Body of pancreas (tissue), 4 donors: ENCODE results near the gene SYP. TPM values are rescaled to one million over a fixed set of nuclear protein-coding genes. Genes with fewer than 3 reads are reported as not detected.
"Not testable (repeated sequence)": the region's sequence is repeated elsewhere in the genome, so short reads cannot be mapped to it uniquely, and the experiment has no call there.

Source experiments
- ATAC-seq: fragments of 150-250 bp; one replicate; pipeline ENCODE4 v1.9.1; 2016
- DNase-seq, 4 donors: peaks; one replicate each; pipeline ENCODE4 v3.0.0-alpha.2; 2019
- H3K27ac ChIP-seq, 4 donors: fragments of 200-600 bp; sonication (generic); 1 replicate in 3 of 4; 2 replicates in 1 of 4; pipeline versions ENCODE4 v1.5.1 to v1.6.1; 2016 to 2019; ENCODE audit warnings: mild to moderate bottlenecking in 1 of 4, mixed read lengths in 1 of 4, moderate library complexity in 1 of 4
- H3K27me3 ChIP-seq, 2 donors: fragments of 200-600 bp; sonication (generic); one replicate each; pipeline ENCODE4 v1.6.0; 2016; ENCODE audit warnings: mild to moderate bottlenecking in 1 of 2
- H3K36me3 ChIP-seq, 2 donors: fragments of 200-600 bp; sonication (generic); replicated peaks in 1 of 2; 2 replicates each; pipeline ENCODE4 v1.5.1; 2016; ENCODE audit warnings: low read depth in 2 of 2; ENCODE audit not compliant: insufficient read depth in 1 of 2
- H3K4me1 ChIP-seq: fragments of 200-600 bp; sonication (generic); one replicate; pipeline ENCODE4 v1.6.0; 2016
- H3K4me3 ChIP-seq, 2 donors: fragments of 200-600 bp; sonication (generic); 1 replicate in 1 of 2; 2 replicates in 1 of 2; pipeline ENCODE4 v1.5.1; 2016 to 2019
- H3K9me3 ChIP-seq, 3 donors: fragments of 200-600 bp; sonication (generic); 1 replicate in 2 of 3; 2 replicates in 1 of 3; pipeline ENCODE4 v1.5.1; 2016
- POLR2A ChIP-seq, 3 donors: fragments of 450-650 bp; IDR thresholded peaks; one replicate each; pipeline ENCODE4 v1.6.1; 2016; ENCODE audit warnings: antibody characterized with exemption in 3 of 3, mild to moderate bottlenecking in 2 of 3
- WGBS, 2 donors: methylation state at CpG; one replicate each; pipeline ENCODE4 v1.1.5; 2017; 5-methylcytosine and 5-hydroxymethylcytosine counted together
- intact Hi-C: fragments of 100-400 bp; cut with DNase I; formaldehyde crosslinking; loops from one replicate; pipeline ENCODE4 v1.15.1; 2023
- total RNA-seq, 2 donors: library from RNA; depleted of rRNA; stranded (reverse); fragments of >200 nt; gene quantifications; one replicate each; pipeline ENCODE4 v1.1.0, GENCODE V29; 2016
- TF ChIP-seq, protein P1 (sequence below), 7 experiments: fragments of 450-650 bp in 4 of 7; fragments of 200-600 bp in 3 of 7; sonication (generic) in 3 of 7; IDR thresholded peaks; one replicate each; pipeline ENCODE4 v1.5.1; 2016 to 2019; ENCODE audit warnings: antibody characterized with exemption in 7 of 7

SYP gene
- total RNA-seq, 2 donors from 2014 or later: 5.4 to 6.6 TPM

DNA sequence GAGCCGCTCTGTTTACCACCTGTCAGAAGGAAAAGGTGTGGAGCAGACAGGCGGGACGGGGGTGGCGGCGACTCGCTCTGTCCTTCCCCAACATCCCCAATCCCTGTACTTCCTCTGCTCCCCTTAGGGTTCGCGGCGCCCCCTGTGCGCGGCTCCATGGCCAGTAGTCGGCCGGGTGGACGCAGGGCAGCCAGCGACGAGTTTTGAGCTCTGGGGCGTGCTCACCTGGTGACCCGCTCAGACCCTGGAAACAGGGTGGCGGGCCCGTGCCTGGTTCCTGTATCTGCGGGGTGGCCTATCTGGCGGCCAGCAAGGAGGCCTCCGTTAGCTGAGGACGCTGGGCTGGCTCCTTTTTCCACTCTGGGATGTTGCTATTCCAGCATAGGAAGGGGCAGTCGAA lies 42.8 kb downstream of the SYP start:
- ATAC-seq (no peak), DNase-seq (no peak)
- intact Hi-C loops: no loop called here
- Histone ChIP-seq H3K4me1 (peaks cover 18% of the 10 kb centered on the region), H3K36me3 (no peaks in the 10 kb centered on the region), H3K27me3 (no peaks in the 10 kb centered on the region), H3K4me3 (no peak overlapping the region), H3K9me3 (no peaks in the 10 kb centered on the region), H3K27ac (no peak overlapping the region)
- WGBS, 2 donors: 68 to 69% methylated on average over 10 to 14 of the region's 25 CpGs
- TF ChIP-seq, protein P1, sequence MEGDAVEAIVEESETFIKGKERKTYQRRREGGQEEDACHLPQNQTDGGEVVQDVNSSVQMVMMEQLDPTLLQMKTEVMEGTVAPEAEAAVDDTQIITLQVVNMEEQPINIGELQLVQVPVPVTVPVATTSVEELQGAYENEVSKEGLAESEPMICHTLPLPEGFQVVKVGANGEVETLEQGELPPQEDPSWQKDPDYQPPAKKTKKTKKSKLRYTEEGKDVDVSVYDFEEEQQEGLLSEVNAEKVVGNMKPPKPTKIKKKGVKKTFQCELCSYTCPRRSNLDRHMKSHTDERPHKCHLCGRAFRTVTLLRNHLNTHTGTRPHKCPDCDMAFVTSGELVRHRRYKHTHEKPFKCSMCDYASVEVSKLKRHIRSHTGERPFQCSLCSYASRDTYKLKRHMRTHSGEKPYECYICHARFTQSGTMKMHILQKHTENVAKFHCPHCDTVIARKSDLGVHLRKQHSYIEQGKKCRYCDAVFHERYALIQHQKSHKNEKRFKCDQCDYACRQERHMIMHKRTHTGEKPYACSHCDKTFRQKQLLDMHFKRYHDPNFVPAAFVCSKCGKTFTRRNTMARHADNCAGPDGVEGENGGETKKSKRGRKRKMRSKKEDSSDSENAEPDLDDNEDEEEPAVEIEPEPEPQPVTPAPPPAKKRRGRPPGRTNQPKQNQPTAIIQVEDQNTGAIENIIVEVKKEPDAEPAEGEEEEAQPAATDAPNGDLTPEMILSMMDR (IDR thresholded peaks at IDR 0.05): no peak
- no peak for TF ChIP-seq POLR2A (IDR thresholded peaks at IDR 0.05)

DNA sequence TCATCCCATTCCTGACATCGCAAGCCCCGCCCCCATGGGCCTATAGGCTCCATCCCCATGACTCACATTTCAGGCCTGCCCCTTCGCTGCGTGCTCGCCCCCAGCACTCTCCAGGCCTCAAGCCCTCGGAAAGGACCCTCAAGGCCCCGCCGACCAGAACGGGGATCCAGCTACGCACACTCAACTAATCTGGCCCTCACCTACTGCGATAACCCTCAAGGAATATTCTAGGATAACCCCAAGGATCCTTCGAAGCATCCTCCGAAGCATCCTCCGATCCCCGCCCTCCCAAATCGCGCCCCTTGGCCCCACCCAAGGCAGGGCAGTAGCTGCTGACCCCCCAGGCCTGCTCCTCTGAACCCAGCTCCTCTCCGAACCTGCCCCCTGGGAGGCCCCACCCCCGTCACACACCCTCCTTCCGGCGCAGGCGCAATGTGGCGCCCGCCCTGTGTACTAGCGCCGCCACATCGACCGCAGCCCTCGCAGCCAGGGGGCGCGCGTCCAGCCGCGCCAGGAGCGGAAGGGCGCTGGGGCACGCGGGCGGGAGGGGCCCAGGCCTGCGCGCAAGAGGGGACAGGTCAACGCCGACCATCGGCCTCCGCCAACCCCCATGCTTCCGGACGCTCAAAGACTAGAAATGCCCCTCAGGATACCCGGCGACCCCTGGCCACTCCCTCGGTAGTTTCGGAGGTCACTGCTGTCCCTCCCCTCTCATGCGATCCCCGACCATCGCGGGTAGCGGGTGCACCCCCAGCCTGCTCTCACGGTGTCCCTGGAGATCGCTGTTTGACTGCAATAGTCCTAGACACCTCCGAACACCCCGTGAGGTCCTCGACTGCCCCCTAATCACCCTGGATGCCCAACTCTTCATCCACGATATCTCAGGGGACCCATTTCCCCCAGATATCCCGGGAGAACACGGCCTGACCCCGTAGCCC lies 43.8 kb downstream of the SYP start:
- peak; percentile 29 to 57 (median 50) for TF ChIP-seq POLR2A (IDR thresholded peaks at IDR 0.05)
- TF ChIP-seq, protein P1 (IDR thresholded peaks at IDR 0.05): peak; percentile 60 to 92 (median 67)
- Histone ChIP-seq H3K4me1 (peaks cover 10% of the 10 kb centered on the region), H3K27me3 (no peaks in the 10 kb centered on the region), H3K27ac (peak overlapping the region; percentile 77 to 96 (median 90)), H3K9me3 (no peaks in the 10 kb centered on the region), H3K36me3 (no peaks in the 10 kb centered on the region), H3K4me3 (peak overlapping the region in 1 of 2 donors; percentile 12)
- 0 to 1% methylated on average over 6 to 45 of the region's 65 CpGs for WGBS, 2 donors
- intact Hi-C loops: no loop called here
- DNase-seq: peak; percentile 86 to 90 (median 88)
- ATAC-seq: peak; percentile 94

DNA sequence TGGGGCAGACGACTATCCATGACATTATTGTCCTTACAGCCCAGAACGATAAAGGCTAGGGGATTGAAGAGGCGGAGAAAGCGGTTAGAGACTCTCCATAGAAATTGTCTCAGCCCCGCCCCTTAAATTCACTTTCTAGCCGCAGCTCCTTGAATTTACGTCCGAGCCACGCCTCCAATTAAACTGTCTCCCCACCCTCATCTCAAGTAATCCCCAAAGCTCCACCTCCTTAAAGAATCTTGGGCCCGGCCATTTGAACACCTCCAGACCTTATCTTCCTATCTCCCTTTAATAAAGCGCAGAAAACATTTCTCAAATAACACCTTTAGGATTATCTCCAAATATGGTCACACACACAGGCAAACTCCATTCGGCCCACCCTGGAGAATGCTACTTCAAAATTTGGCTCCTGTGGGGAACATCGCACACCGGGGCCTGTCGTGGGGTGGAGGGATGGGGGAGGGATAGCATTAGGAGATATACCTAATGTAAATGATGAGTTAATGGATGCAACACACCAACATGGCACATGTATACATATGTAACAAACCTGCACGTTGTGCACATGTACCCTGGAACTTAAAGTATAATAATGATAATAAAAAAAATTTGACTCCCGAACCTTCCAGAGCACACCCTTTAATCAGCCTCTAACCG lies 44.6 kb downstream of the SYP start:
- WGBS, 2 donors: 1 to 3% methylated on average over 14 to 18 of the region's 18 CpGs
- H3K4me1 ChIP-seq: peaks cover 10% of the 10 kb centered on the region
- no peaks in the 10 kb centered on the region for H3K9me3 ChIP-seq
- H3K27me3 ChIP-seq: no peaks in the 10 kb centered on the region
- H3K27ac ChIP-seq: peak overlapping the region; percentile 39 to 91 (median 83)
- ATAC-seq (no peak), DNase-seq (peak in 3 of 4 donors; percentile 51 to 62 (median 57))
- no peak overlapping the region for H3K4me3 ChIP-seq
- H3K36me3 ChIP-seq: no peaks in the 10 kb centered on the region
- TF ChIP-seq, protein P1 (IDR thresholded peaks at IDR 0.05): no peak
- no peak for TF ChIP-seq POLR2A (IDR thresholded peaks at IDR 0.05)
- intact Hi-C loops: no loop called here

DNA sequence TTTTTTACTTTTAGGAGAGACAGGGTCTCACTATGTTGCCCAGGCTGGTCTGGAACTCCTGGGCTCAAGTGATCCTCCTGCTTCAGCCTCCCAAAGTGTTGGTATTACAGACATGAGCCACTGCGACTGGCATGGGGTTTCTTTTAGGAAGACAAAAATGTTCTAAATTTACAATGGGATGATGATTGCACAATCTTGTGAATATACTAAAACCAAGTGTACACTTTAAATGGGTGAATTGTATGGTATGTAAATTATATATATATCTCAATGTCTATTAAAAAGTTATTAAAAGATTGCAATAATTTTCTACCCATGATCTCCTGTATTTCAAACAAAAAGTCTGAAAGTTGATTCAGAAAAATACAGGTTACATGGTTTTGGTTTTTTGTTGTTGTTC lies 46.5 kb downstream of the SYP start:
- H3K4me1 ChIP-seq: peaks cover 22% of the 10 kb centered on the region
- intact Hi-C loops: no loop called here
- ATAC-seq (no peak), DNase-seq (no peak)
- H3K9me3 ChIP-seq: no peaks in the 10 kb centered on the region
- H3K36me3 ChIP-seq: no peaks in the 10 kb centered on the region
- no peak overlapping the region for H3K4me3 ChIP-seq
- WGBS, 2 donors: 88 to 100% methylated on average over 1 of the region's 1 CpG
- H3K27me3 ChIP-seq: no peaks in the 10 kb centered on the region
- TF ChIP-seq, protein P1 (IDR thresholded peaks at IDR 0.05): no peak
- H3K27ac ChIP-seq: no peak overlapping the region

DNA sequence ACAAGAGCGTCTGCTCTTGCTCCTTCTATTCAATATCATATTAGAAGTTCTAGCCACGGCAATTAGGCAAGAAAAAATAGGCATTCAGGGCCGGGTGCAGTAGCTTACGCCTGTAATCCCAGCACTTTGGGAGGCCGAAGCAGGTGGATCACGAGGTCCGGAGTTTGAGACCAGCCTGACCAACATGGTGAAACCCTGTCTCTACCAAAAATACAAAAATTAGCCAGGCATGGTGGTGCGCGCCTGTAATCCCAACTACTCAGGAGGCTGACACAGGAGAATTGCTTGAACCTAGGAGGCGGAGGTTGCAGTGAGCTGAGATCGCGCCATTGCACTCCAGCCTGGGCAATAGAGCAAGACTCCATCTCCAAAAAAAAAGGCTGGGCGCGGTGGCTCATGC lies 50.7 kb downstream of the SYP start:
- H3K9me3 ChIP-seq, H3K27me3 ChIP-seq, H3K4me3 ChIP-seq, ATAC-seq, intact Hi-C loops, DNase-seq, H3K36me3 ChIP-seq: not testable (repeated sequence)
- 88 to 97% methylated on average over 9 to 14 of the region's 14 CpGs for WGBS, 2 donors
- H3K4me1 ChIP-seq: peaks cover 18% of the 10 kb centered on the region
- peak overlapping the region in 3 of 4 donors; percentile 72 to 79 (median 74) for H3K27ac ChIP-seq

DNA sequence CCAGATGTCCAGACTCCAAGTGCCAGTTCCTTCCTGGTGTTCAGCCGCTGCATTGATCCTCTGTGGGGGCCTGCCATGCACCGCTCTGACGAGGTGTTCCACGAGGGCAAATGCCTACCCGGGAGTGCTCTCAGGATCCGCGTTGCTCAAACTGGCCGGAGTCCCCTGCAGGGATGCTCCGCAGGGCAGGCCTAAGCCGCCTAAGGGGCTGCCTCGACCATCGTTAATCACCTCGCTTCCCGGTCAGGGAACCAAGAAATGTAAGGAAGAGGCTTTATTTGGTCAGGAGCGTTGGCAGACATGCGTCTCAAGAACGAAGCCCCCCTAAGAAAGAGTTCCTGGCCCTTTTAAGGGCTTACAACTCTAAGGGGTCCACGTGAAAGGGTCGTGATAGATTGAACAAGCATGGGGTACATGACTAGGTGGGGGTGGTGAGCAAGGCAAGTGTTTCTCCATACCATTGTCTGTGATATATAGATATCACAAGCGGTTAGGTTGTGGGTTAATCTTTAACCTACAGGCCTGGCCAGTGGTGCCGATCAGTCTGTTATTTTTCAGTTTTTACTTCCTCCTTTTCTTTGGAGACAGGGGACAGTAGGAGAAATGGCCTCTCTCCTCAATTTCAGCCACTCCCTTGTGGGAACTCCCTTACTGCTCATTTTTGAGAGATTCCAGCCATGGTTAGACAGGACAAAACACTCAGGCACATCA lies 51.4 kb downstream of the SYP start:
- intact Hi-C loops, H3K9me3 ChIP-seq: not testable (repeated sequence)
- peak; percentile 52 for ATAC-seq

More for the DNA sequence above, 51.4 kb downstream of the SYP start:
- not testable (repeated sequence) for H3K27me3 ChIP-seq, H3K4me3 ChIP-seq, H3K36me3 ChIP-seq
- peak; percentile 37 to 57 (median 47) for DNase-seq
- peak overlapping the region in 3 of 4 donors; percentile 72 to 79 (median 74) for H3K27ac ChIP-seq
- H3K4me1 ChIP-seq: peaks cover 18% of the 10 kb centered on the region
- 51 to 69% methylated on average over 7 to 20 of the region's 21 CpGs for WGBS, 2 donors
